Subcutaneous abdominal adipose tissue (tissue), 5 donors: ENCODE data around the gene PURB.
"Not testable (repeated sequence)": the region's sequence is repeated elsewhere in the genome, so short reads cannot be mapped to it uniquely, and the experiment has no call there.

Experiments used
- H3K27ac ChIP-seq: one replicate; pipeline ENCODE4 v1.7.0; 2013; ENCODE audit warnings: low read depth, mild to moderate bottlenecking, inconsistent platforms, low read length, moderate library complexity
- H3K27me3 ChIP-seq, 5 donors: one replicate each; pipeline ENCODE4 v1.7.0; 2013; ENCODE audit warnings: low read length in 5 of 5, inconsistent platforms in 1 of 5; ENCODE audit not compliant: control insufficient read depth in 5 of 5, insufficient read depth in 4 of 5
- H3K36me3 ChIP-seq, 5 donors: one replicate each; pipeline ENCODE4 v1.7.0; 2013; ENCODE audit warnings: low read length in 5 of 5; ENCODE audit not compliant: control insufficient read depth in 5 of 5, insufficient read depth in 5 of 5
- H3K4me1 ChIP-seq, 5 donors: one replicate each; pipeline ENCODE4 v1.7.0; 2013; ENCODE audit warnings: low read length in 5 of 5, mild to moderate bottlenecking in 3 of 5, moderate library complexity in 1 of 5; ENCODE audit not compliant: control insufficient read depth in 5 of 5, insufficient read depth in 5 of 5
- H3K4me3 ChIP-seq, 5 donors: one replicate each; pipeline ENCODE4 v1.7.0; 2013; ENCODE audit warnings: low read length in 5 of 5, low read depth in 1 of 5
- H3K9ac ChIP-seq, 5 donors: one replicate each; pipeline ENCODE4 v1.7.0; 2013; ENCODE audit warnings: low read length in 5 of 5, mild to moderate bottlenecking in 4 of 5, moderate library complexity in 3 of 5
- H3K9me3 ChIP-seq, 5 donors: one replicate each; pipeline ENCODE4 v1.7.0; 2013; ENCODE audit warnings: low read length in 5 of 5; ENCODE audit not compliant: control insufficient read depth in 5 of 5
- donor health status: healthy.
- donor health status: healthy.
- donor health status: healthy.
- donor health status: healthy.
- donor health status: healthy.

PURB gene

DNA sequence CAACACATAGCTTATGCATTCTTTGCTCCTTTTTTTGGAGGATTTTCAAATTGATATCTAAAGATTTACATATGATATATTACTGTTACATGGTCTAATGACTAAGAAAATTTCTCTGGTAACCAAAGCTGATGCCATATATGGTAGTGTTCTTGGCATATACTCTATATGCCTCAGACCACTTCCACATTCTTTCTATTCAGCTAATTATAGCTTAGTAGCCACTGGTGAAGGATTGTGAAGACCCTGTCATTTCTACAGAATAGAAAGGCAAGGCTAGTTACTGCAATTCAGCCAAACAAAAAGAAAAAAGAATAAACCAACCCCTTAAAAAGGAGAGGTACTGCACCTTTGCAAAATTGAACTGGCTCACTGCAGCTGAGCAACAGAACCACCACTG lies 3.7 kb downstream of the PURB start:
- Histone ChIP-seq H3K27me3 (no peaks in the 10 kb centered on the region), H3K4me3 (peak overlapping the region; percentile 24 to 61 (median 46)), H3K27ac (no peak overlapping the region), H3K36me3 (peaks cover 0 to 7% (median 4%) of the 10 kb centered on the region in 5 donors), H3K9ac (peak overlapping the region in 3 of 5 donors; percentile 39 to 54 (median 51)), H3K4me1 (peaks cover 13 to 67% (median 59%) of the 10 kb centered on the region in 5 donors), H3K9me3 (no peaks in the 10 kb centered on the region)

DNA sequence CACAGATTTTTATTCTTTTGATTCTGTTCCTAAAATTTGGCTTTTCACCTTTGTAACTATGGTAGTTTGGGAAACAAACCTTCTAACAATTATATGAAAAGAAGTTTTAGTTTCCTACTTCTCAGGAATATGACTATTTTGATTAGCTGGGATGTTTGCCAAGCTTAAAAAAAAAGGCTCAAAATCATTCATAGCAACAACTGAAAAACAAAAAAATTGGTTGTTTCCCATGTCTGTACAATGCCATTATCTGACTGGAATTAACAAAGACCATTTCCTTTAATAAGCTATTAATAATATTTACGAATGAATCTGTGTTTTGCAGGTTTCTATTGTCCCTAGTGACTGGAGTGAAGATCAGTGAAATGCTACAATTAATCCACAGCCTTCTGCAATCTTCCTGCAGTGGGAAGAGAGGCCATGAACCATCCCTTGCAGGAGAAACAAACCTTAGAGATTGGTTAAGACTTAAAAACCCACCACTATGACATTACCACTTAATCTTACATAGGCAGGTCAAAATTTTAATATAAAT lies 4.2 kb downstream of the PURB start:
- Histone ChIP-seq H3K4me1 (peaks cover 13 to 62% (median 55%) of the 10 kb centered on the region in 5 donors), H3K27me3 (no peaks in the 10 kb centered on the region), H3K27ac (no peak overlapping the region), H3K9me3 (no peaks in the 10 kb centered on the region), H3K36me3 (peaks cover 0 to 7% (median 4%) of the 10 kb centered on the region in 5 donors), H3K9ac (peak overlapping the region in 2 of 5 donors; percentile 39 to 54), H3K4me3 (peak overlapping the region in 4 of 5 donors; percentile 24 to 57 (median 36))

GRCh38 chr7:44880317-44881018 lies 4.9 kb downstream of the PURB start:
- Histone ChIP-seq H3K27ac (no peak overlapping the region), H3K9ac (peak overlapping the region in 2 of 5 donors; percentile 42 to 46), H3K9me3 (no peaks in the 10 kb centered on the region), H3K27me3 (no peaks in the 10 kb centered on the region), H3K36me3 (peaks cover 0 to 7% (median 4%) of the 10 kb centered on the region in 5 donors), H3K4me3 (peak overlapping the region in 4 of 5 donors; percentile 24 to 46 (median 31)), H3K4me1 (peaks cover 13 to 59% (median 51%) of the 10 kb centered on the region in 5 donors)

DNA sequence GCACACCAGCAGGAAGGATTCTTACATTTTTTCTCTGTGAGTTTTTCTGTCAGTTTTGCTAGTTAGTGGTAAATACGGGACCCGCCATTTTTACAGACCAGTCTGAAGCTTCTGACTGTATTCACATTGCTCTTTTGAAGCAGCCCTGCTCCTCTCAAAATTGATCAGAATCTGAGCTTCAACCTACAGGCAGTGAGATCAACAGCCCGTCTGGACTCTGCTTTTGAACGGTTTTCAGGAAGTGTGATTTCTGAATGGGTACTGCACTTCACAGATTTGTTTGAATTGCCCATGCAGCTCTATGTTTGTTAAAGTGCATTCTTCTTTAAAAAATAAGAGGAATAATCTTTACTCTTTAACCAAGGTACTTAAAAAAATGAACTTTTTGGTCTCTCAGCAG lies 8.9 kb downstream of the PURB start:
- Histone ChIP-seq H3K9ac (no peak overlapping the region), H3K36me3 (peaks cover 0 to 4% (median 2%) of the 10 kb centered on the region in 5 donors), H3K27me3 (no peaks in the 10 kb centered on the region), H3K27ac (no peak overlapping the region), H3K9me3 (no peaks in the 10 kb centered on the region), H3K4me3 (no peak overlapping the region), H3K4me1 (peaks cover 3 to 26% (median 20%) of the 10 kb centered on the region in 5 donors)

- no peaks in the 10 kb centered on the region for H3K27me3 ChIP-seq
- H3K4me1 ChIP-seq: peaks cover 0 to 15% (median 8%) of the 10 kb centered on the region in 5 donors
- peaks cover 0 to 2% (median under 1%) of the 10 kb centered on the region in 5 donors for H3K36me3 ChIP-seq
- no peak overlapping the region for H3K4me3 ChIP-seq
- H3K9ac ChIP-seq: no peak overlapping the region
- H3K27ac ChIP-seq: no peak overlapping the region
- no peaks in the 10 kb centered on the region for H3K9me3 ChIP-seq
These were observed 10.1 kb downstream of the PURB start for GRCh38 chr7:44875241-44875640.

DNA sequence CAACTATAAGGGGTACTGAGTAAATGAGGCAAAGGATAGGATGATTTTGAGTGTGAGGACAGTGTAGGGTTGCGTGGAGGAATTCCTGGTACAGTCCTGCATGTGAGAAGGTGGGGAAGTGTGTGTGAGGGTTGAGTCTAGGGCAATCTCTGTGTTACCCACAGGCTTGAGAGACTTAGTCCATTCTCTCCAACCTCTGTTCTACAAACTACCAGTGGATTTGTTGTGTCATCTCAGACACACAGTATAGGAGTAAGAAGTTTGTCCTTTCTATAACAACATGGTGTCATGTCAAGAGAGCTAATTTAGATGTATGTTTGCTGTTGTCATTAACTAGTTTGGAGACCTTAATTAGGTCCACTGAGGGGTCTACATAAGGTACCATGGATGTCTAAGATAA lies 12.5 kb downstream of the PURB start:
- Histone ChIP-seq H3K9ac (no peak overlapping the region), H3K9me3 (no peaks in the 10 kb centered on the region), H3K4me1 (peaks cover 0 to under 1% (median 0%) of the 10 kb centered on the region in 5 donors), H3K36me3 (no peaks in the 10 kb centered on the region), H3K27ac (no peak overlapping the region), H3K27me3 (no peaks in the 10 kb centered on the region), H3K4me3 (no peak overlapping the region)

- not testable (repeated sequence) for H3K9ac ChIP-seq, H3K4me1 ChIP-seq, H3K36me3 ChIP-seq, H3K27ac ChIP-seq, H3K9me3 ChIP-seq, H3K27me3 ChIP-seq, H3K4me3 ChIP-seq
These were observed 13.4 kb downstream of the PURB start for GRCh38 chr7:44871918-44872317.

- H3K27ac ChIP-seq, H3K27me3 ChIP-seq, H3K4me1 ChIP-seq, H3K9ac ChIP-seq, H3K36me3 ChIP-seq, H3K4me3 ChIP-seq, H3K9me3 ChIP-seq: not testable (repeated sequence)
These were observed 14.6 kb downstream of the PURB start for GRCh38 chr7:44870780-44871179.

DNA sequence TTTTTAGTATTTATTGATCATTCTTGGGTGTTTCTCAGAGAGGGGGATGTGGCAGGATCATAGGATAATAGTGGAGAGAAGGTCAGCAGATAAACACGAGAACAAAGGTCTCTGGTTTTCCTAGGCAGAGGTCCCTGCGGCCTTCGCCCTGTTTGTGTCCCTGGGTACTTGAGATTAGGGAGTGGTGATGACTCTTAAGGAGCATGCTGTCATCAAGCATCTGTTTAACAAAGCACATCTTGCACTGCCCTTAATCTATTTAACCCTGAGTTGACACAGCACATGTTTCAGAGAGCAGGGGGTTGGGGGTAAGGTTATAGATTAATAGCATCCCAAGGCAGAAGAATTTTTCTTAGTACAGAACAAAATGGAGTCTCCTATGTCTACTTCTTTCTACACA lies 15.0 kb downstream of the PURB start:
- H3K27me3 ChIP-seq, H3K27ac ChIP-seq, H3K4me1 ChIP-seq, H3K36me3 ChIP-seq, H3K4me3 ChIP-seq, H3K9ac ChIP-seq, H3K9me3 ChIP-seq: not testable (repeated sequence)

GRCh38 chr7:44867073-44867995 lies 18.0 kb downstream of the PURB start:
- Histone ChIP-seq H3K27ac (no peak overlapping the region), H3K9ac (no peak overlapping the region), H3K36me3 (no peaks in the 10 kb centered on the region), H3K27me3 (no peaks in the 10 kb centered on the region), H3K9me3 (no peaks in the 10 kb centered on the region), H3K4me1 (no peaks in the 10 kb centered on the region), H3K4me3 (no peak overlapping the region)
